GM19193 (cell line): ENCODE data around the gene ZNF555.

Experiments
- POLR2A ChIP-seq: IDR thresholded peaks from 4 replicates; pipeline ENCODE4 v1.6.1; 2011; ENCODE audit not compliant: insufficient read depth, insufficient read length; ENCODE audit errors: extremely low read depth

ZNF555 gene

GRCh38 chr19:2846180-2846894, 5.1 kb downstream of the ZNF555 start:
- no peak for TF ChIP-seq POLR2A

- no peak for TF ChIP-seq POLR2A
Observed at GRCh38 chr19:2847507-2847906, 6.2 kb downstream of the ZNF555 start.

- no peak for TF ChIP-seq POLR2A
Observed at GRCh38 chr19:2848616-2849015, 7.3 kb downstream of the ZNF555 start.

GRCh38 chr19:2850256-2850925, 9.1 kb downstream of the ZNF555 start:
- TF ChIP-seq POLR2A = no peak

- TF ChIP-seq POLR2A = no peak
Observed at GRCh38 chr19:2852598-2852997, 11.3 kb downstream of the ZNF555 start.

- no peak for TF ChIP-seq POLR2A
Observed at GRCh38 chr19:2853015-2853606, 11.8 kb downstream of the ZNF555 start.

GRCh38 chr19:2854849-2855248, 13.6 kb downstream of the ZNF555 start:
- TF ChIP-seq POLR2A = no peak

- no peak for TF ChIP-seq POLR2A
Observed at GRCh38 chr19:2856457-2857050, 15.3 kb downstream of the ZNF555 start.

GRCh38 chr19:2858864-2859263, 17.6 kb downstream of the ZNF555 start:
- no peak for TF ChIP-seq POLR2A

GRCh38 chr19:2863816-2864215, 22.5 kb downstream of the ZNF555 start:
- no peak for TF ChIP-seq POLR2A

GRCh38 chr19:2865334-2866100, 24.2 kb downstream of the ZNF555 start:
- no peak for TF ChIP-seq POLR2A

GRCh38 chr19:2866495-2867024, 25.3 kb downstream of the ZNF555 start:
- TF ChIP-seq POLR2A = no peak

GRCh38 chr19:2867025-2867991, 26.0 kb downstream of the ZNF555 start, which contains the start of gene ZNF556:
Gene ZNF556 (plus strand): TSS chr19:2867335. CDS start chr19:2867422, 87 bp downstream.
- TF ChIP-seq POLR2A = no peak
